HG03460 (cell line): ENCODE results near the gene SPON1.
"Not testable (repeated sequence)": the region's sequence is repeated elsewhere in the genome, so short reads cannot be mapped to it uniquely, and the experiment has no call there.

Experiments used
- ATAC-seq: cut with Tn5 transposase; IDR thresholded peaks from one replicate; pipeline ENCODE4 v1.9.1; 2021; ENCODE audit not compliant: unreplicated experiment

Gene SPON1

DNA sequence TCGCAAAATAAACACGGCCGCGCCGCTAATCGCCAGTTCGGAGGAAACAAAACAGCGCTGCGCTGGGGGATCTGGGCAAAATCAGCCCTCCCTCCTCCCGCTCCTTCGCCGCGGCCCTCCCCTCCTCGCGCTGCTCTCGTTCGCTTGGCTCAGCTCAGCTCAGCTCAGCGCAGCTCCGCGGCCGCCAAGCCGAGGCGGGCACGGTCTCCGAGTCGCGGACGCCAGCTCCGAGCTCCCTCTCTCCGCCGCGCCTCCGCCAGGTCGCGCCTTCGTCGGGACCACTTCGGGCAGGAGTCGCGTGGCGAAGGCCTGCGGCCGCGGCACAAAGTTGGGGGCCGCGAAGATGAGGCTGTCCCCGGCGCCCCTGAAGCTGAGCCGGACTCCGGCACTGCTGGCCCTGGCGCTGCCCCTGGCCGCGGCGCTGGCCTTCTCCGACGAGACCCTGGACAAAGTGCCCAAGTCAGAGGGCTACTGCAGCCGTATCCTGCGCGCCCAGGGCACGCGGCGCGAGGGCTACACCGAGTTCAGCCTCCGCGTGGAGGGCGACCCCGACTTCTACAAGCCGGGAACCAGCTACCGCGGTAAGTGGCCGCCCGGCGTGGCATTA lies at the start of gene SPON1:
SPON1 (plus strand) TSS at position 162 of the 607 bp plus-strand sequence; CDS start at position 344, 182 bp downstream.
- ATAC-seq = no peak

DNA sequence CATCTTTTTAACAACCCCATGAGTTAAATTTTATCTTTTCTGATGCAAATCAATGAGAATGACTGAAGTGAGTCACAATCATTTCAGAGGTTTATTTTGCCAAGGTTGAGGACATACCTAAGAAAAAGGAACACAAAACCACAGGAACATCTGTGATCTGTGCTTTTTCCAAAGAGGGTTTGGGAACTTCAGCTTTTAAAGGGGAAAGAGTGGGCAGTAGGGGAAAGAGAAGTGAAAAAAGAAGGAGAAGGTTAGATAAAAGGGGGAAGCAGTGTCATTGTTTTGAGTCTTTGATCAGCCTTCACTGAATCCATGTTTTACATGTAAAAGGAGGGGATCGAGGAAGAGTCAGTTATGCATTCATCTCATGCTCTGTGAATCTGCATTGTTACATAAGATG lies 45.3 kb upstream of the SPON1 start:
- no peak for ATAC-seq

GRCh38 chr11:13917904-13918303 lies 44.6 kb upstream of the SPON1 start:
- ATAC-seq = no peak

- ATAC-seq = no peak
These were observed 41.8 kb upstream of the SPON1 start for GRCh38 chr11:13920756-13921155.

- no peak for ATAC-seq
These were observed 41.0 kb upstream of the SPON1 start for GRCh38 chr11:13921545-13921944.

DNA sequence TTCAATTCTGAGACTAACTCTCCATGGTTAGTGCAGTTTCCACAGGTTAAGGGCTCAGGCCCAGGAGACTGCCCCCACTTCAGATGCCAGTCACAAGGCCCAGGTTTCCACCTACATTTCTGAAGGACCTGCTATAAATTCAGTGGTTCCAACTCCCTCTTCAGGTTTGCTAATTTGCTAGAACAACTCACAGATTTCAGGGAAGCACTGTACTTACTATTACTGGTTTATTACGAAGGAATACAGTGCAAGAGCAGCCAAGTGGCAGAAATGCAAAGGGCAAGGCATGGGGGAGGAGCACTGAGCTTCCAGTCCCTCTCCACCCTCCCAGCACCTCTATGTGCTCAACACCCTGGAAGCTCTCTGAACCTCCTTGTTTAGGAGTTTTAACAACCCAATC lies 39.3 kb upstream of the SPON1 start:
- no peak for ATAC-seq

- ATAC-seq = no peak
These were observed 38.5 kb upstream of the SPON1 start for GRCh38 chr11:13923716-13924650.

- no peak for ATAC-seq
These were observed 37.7 kb upstream of the SPON1 start for GRCh38 chr11:13924801-13925327.

DNA sequence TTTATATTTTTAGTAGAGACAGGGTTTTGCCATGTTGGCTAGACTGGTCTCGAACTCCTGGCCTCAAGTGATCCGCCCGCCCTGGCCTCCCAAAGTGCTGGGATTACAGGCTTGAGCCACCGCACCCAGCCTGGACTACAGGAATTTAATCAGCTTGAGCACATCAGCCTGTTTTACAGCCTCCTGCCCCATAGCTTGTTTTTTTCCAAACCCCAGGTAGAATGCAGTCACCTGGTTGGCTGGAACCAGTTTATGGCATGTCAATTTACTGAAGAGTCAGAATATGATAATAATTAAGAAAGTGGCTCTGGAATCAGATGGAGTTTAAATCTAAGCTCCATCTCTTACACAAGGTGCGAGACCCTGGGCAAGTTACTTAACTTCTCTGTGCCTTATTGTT lies 36.2 kb upstream of the SPON1 start:
- ATAC-seq = not testable (repeated sequence)

DNA sequence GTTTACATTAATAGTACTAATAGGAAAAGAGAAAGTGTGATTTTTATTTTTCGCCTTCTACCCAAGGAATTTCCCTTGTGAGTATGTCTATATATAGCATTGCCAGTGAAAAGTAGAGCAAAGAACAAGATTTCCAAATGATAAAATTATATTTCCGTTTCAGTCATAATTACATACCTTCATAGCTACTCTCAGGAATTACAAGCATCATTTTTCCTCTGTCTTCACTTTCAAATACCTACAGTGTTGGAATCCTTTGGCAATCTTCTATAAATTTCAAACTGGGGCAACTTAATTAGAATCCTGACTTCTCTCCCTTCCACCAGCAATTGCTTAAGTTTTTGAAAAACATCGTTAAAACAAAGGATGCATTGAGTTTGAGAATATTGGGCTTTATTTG lies 35.5 kb upstream of the SPON1 start:
- ATAC-seq = no peak

DNA sequence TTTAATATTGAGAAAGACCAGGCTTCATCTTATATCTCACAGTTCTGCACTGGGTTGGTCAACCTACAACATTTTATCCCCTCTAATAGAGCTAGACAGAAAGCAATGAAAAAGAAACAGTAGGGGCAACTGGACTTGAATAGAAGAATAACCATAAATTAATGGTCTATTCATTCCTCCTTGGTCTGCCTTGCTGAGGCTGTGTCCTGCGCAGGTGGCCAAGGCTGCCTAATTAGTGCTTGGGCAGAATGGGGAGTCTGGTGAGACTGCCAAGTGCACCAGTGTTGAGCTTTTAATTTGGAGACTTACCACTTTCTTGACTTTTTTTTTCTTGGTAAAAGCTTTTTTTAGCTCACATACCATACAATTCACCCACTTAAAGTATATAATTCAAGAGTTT lies 35.0 kb upstream of the SPON1 start:
- ATAC-seq = no peak

GRCh38 chr11:13928566-13929251 lies 33.8 kb upstream of the SPON1 start:
- ATAC-seq = no peak

- no peak for ATAC-seq
These were observed 33.1 kb upstream of the SPON1 start for GRCh38 chr11:13929395-13929891.

GRCh38 chr11:13931356-13931755 lies 31.2 kb upstream of the SPON1 start:
- no peak for ATAC-seq

GRCh38 chr11:13937154-13937553 lies 25.4 kb upstream of the SPON1 start:
- not testable (repeated sequence) for ATAC-seq

DNA sequence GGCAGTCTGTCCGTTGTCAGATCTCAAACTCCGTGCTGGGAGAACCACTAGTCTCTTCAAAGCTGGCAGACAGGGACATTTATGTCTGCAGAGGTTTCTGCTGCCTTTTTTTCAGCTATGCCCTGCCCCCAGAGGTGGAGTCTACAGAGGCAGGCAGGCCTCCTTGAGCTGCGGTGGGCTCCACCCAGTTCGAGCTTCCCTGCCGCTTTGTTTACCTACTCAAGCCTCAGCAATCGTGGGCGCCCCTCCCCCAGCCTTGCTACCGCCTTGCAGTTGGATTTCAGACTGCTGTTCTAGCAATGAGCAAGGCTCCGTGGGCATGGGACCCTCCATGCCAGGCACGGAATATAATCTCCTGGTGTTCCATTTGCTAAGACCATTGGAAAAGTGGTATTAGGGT lies 23.7 kb upstream of the SPON1 start:
- ATAC-seq = not testable (repeated sequence)

GRCh38 chr11:13939961-13940906 lies 22.3 kb upstream of the SPON1 start:
- no peak for ATAC-seq

GRCh38 chr11:13940907-13941256 lies 21.6 kb upstream of the SPON1 start:
- ATAC-seq = no peak

- ATAC-seq = no peak
These were observed 20.7 kb upstream of the SPON1 start for GRCh38 chr11:13941775-13942174.

DNA sequence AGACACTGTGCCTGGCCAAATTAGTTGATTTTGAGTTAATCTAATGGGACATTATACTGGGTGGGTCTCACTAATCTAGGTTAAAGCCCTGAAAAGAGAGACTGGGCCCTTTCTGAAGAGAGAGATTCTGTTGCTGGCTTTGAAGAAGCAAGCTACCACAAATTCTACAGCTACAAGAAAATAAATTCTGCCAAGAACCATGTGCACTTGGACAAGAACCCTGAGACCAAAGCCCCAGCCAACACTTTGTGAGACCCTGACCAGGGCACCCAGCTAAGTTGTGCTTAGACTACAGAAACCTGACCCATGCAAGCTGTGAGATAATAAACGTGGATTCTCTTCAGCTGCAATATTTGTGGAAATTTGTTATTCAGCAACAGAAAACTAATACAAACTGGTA lies 20.1 kb upstream of the SPON1 start:
- ATAC-seq = no peak
